BJ (cell line): ENCODE data around the gene FBXO10. TPM values are rescaled to one million over a fixed set of nuclear protein-coding genes. Genes with fewer than 3 reads are reported as not detected.

Source experiments
- CTCF ChIA-PET: fragments of 350-600 bp; formaldehyde crosslinking; extraction: SDS; loops from one replicate; lab custom pipeline; 2021; ENCODE audit warnings: antibody characterized with exemption, inconsistent platforms; lab: Yijun Ruan, JAX
- POLR2A ChIA-PET: fragments of 300-600 bp; sonication (Branson Sonifier 250); formaldehyde crosslinking; extraction: SDS; loops from one replicate; lab custom pipeline; 2021; ENCODE audit warnings: antibody characterized with exemption; lab: Charles Lee
- DNase-seq: peaks from one replicate; pipeline ENCODE4 v3.0.0-alpha.2; 2011; ENCODE audit warnings: low read depth
- H3K27me3 ChIP-seq: 2 replicates; pipeline ENCODE4 v1.6.0; 2011; ENCODE audit warnings: low read length; ENCODE audit not compliant: control insufficient read depth, insufficient read depth
- H3K36me3 ChIP-seq: 2 replicates; pipeline ENCODE4 v1.5.1; 2011; ENCODE audit warnings: low read length; ENCODE audit not compliant: control insufficient read depth, insufficient read depth
- H3K4me3 ChIP-seq: 2 replicates; pipeline ENCODE4 v1.5.1; 2011; ENCODE audit warnings: low read depth, mild to moderate bottlenecking, control low read depth, low read length
- CTCF ChIP-seq: IDR thresholded peaks from 2 replicates; pipeline ENCODE4 v1.5.1; 2011; ENCODE audit warnings: low read depth, mild to moderate bottlenecking, control low read depth, inconsistent platforms, low read length, moderate library complexity; ENCODE audit not compliant: insufficient read depth
- polyA plus RNA-seq: library from polyadenylated mRNA; depleted of rRNA; stranded (reverse); fragments of >200 nt; gene quantifications from 2 replicates; pipeline ENCODE4 v1.2.3, GENCODE V29; 2011; rRNA removed

Gene FBXO10
- polyA plus RNA-seq, 1 experiment: 13.3 TPM

- no peak for TF ChIP-seq CTCF
- POLR2A ChIA-PET: interaction anchor here (0.8 kb wide), 1 partner anchor 178 kb away, joined by 3 read pairs; no protein-coding TSS in a partner anchor
Observed at GRCh38 chr9:37466037-37466709, 110.0 kb downstream of the FBXO10 start.

GRCh38 chr9:37465249-37466036, 110.7 kb downstream of the FBXO10 start, which contains the start of gene ZBTB5:
TSS of gene ZBTB5 (minus strand) at chr9:37465450. CDS start at chr9:37442551, 22,899 bp downstream.
- peaks cover 1% of the 10 kb centered on the region; the same call in 1 of the 2 replicates for H3K36me3 ChIP-seq
- peak within 1 kb of the TSS; percentile 99 for H3K4me3 ChIP-seq
- TF ChIP-seq CTCF: no peak
- POLR2A ChIA-PET: interaction anchor here (0.6 kb wide), 1 partner anchor 73 kb away, joined by 6 read pairs; no protein-coding TSS in a partner anchor
- DNase-seq: peak; percentile 100
- H3K27me3 ChIP-seq: no peaks in the 10 kb centered on the region
- CTCF ChIA-PET: no interaction called here

More at GRCh38 chr9:37466037-37466709, 110.0 kb downstream of the FBXO10 start:
- CTCF ChIA-PET: interaction anchor here (0.6 kb wide), 1 partner anchor 64 kb away, joined by 3 read pairs; no protein-coding TSS in a partner anchor
- Histone ChIP-seq H3K36me3 (peaks cover 1% of the 10 kb centered on the region; the same call in 1 of the 2 replicates), H3K27me3 (no peaks in the 10 kb centered on the region), H3K4me3 (peak overlapping the region; percentile 53)
- DNase-seq: peak; percentile 28

- H3K36me3 ChIP-seq: peaks cover 1% of the 10 kb centered on the region; the same call in 1 of the 2 replicates
- H3K4me3 ChIP-seq: peak overlapping the region; percentile 99
- ChIA-PET CTCF (no interaction called here), POLR2A (no interaction called here)
- DNase-seq: peak; percentile 11
- no peak for TF ChIP-seq CTCF
- H3K27me3 ChIP-seq: no peaks in the 10 kb centered on the region
Observed at GRCh38 chr9:37464426-37465248, 111.5 kb downstream of the FBXO10 start.

- H3K4me3 ChIP-seq: peak overlapping the region; percentile 99
- no peaks in the 10 kb centered on the region for H3K27me3 ChIP-seq
- CTCF ChIA-PET: interaction anchor here (0.6 kb wide), 1 partner anchor 1020 kb away, joined by 4 read pairs; no protein-coding TSS in a partner anchor
- DNase-seq: no peak
- no peak for TF ChIP-seq CTCF
- H3K36me3 ChIP-seq: peaks cover 1% of the 10 kb centered on the region; the same call in 1 of the 2 replicates
- POLR2A ChIA-PET: no interaction called here
Observed at GRCh38 chr9:37464006-37464405, 112.2 kb downstream of the FBXO10 start.

Other genes with a start within 250 kb of the FBXO10 start
- gene GRHPR, start 153.7 kb downstream of the FBXO10 start, polyA plus RNA-seq: 159 and 227 TPM in 2 replicates
- 11.6 and 12.6 TPM in 2 replicates for gene ZBTB5, start 110.9 kb downstream of the FBXO10 start, polyA plus RNA-seq
- gene POLR1E, start 90.4 kb downstream of the FBXO10 start, polyA plus RNA-seq: 21.6 and 28.7 TPM in 2 replicates
- 109 and 148 TPM in 2 replicates for gene TOMM5, start 16.2 kb upstream of the FBXO10 start, polyA plus RNA-seq
- gene FRMPD1, start 74.6 kb upstream of the FBXO10 start, polyA plus RNA-seq: not detected in 2 replicates
- 5.3 and 5.8 TPM in 2 replicates for gene TRMT10B, start 177.4 kb upstream of the FBXO10 start, polyA plus RNA-seq
- gene EXOSC3, start 208.7 kb upstream of the FBXO10 start, polyA plus RNA-seq: 14.2 and 21.8 TPM in 2 replicates
- 22.0 and 25.2 TPM in 2 replicates for gene DCAF10, start 224.4 kb upstream of the FBXO10 start, polyA plus RNA-seq